HG02852 (cell line): ENCODE data around the gene KRTAP10-4.
"Not testable (repeated sequence)": the region's sequence is repeated elsewhere in the genome, so short reads cannot be mapped to it uniquely, and the experiment has no call there.

Experiments used
- ATAC-seq: cut with Tn5 transposase; IDR thresholded peaks from one replicate; pipeline ENCODE4 v1.9.1; 2021; ENCODE audit warnings: mild to moderate bottlenecking, moderate library complexity; ENCODE audit not compliant: unreplicated experiment

KRTAP10-4 gene

DNA sequence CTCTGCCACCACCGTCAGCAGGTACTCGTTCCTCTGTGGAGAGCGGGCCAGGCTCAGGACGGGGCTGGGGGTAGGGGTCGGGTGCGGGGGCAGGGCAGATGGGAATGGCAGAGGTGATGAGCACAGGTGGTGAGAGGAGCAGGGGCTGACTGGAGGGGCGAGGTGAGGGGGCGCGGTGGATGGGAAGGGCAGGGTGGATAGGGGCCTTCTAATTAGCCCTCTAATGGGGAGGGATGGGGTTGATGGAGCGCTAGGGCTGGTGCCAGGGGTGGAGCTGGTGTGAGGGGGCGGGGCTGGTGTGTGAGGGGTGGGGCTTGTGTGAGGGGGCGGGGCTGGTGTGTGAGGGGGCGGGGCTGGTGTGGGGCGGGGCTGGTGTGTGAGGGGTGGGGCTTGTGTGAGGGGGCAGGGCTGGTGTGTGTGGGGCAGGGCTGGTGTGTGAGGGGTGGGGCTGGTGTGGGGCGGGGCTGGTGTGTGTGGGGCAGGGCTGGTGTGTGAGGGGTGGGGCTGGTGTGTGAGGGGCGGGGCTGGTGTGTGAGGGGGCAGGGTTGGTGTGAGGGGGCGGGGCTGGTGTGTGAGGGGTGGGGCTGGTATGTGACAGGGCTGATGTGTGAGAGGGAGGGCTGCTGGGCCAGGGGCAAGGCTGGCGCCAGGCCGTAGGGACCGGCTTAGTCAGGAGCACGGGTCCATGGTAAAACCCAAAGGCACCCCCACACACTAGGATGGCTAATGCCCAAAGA is 39.5 kb upstream of the KRTAP10-4 start:
- ATAC-seq: no peak

DNA sequence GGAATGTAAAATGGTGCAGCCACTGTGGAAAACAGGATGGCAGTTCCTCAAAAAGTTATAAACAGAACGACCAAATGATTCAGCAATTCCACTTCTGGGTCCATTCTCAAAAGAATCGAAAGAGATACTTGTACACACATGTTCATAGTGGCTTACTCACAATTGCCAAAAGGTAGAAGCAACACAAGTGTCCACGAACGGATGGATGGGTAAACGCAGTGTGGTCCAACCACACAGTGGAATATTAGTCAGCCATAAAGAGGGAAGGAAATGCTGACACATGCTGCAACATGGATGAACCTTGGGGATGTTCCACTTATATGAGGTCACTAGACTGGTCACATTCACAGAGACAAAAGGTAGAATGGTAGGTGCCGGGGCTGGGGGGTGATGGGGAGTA is 38.8 kb upstream of the KRTAP10-4 start:
- no peak for ATAC-seq

DNA sequence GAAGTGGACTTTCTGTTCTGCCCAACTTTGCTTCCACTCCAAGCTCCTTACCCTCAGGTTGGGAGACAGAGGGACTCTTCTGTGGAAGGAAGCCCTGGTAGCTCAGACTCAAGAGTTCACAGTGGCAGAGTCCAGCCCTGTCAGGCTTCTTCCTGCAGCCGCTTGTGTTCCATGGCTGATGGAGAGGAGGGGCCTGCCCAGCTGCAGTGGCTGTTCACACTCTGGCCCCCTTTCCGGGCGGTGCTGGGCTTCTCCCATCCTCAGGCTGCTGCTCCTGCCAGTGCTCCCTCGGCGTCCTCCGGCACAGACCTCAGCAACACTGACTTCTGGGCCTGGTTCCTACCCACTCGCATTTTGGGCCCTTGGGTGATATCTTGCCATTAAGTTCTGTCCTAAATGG is 37.6 kb upstream of the KRTAP10-4 start:
- ATAC-seq: no peak

DNA sequence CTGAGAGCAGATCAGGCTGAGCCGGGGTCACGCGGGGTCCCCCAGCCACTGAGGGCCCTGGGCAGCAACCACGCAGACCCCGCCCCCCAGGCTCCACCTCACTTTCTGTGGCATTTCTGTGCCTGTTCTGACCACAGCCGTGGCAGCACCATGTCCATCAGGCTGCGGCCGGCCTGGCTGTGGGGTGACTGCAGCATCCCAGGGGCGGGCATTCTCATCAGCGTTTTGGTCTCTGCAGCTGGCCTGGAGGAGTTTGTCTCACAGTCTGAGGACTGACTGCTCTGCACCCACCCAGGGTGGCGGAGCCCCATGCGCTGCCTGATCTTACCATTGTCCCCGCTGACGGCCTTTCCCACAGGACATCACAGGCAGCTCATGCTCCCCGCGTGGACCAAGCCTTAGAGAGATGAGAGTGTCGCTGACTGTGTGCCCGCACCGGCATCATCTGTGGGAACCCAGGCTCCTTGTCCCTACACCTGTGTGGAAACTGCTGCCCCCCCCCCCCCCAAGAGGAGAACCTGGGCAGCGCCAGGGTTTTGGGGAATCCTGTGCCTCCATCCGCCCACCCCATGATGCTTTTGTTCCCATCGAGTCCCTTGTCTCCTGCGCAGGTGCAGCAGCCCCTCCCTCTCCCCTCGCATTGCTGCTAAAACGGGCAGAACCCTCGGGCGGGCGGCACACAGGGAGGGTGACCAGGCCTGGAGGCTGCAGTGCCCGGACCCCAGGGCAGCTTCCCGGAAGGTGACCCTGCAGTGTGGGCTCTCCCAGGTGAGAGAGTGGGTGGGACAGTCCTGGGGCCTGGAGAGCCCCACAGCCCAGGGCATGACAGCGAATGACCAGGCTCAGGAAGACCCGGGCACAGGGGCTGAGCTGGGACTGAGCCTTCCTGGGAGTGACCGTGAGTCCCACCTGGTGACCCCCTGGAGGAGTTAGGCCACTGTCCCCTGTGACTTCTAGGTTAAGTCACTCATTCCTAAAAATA is 35.3 kb upstream of the KRTAP10-4 start:
- no peak for ATAC-seq

DNA sequence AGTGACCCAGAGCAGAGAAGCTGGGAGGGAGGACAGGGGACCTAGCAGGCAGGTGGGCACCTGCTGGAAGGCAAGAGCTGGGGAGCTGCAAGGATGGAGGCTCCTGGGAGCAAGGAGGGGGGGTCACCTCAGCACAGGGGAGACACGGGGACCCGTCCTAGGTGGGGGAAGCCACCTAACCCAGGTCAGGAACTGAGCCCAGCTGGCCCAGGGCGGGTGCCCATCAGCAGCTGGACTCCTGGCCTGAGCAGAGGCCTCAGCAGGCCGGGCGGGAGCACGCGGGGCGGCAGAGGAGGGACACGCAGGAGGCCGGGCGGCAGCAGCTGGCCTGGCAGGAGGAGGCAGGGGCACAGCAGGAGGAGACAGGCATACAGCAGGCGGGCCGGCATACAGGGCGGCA is 34.5 kb upstream of the KRTAP10-4 start:
- ATAC-seq: no peak

DNA sequence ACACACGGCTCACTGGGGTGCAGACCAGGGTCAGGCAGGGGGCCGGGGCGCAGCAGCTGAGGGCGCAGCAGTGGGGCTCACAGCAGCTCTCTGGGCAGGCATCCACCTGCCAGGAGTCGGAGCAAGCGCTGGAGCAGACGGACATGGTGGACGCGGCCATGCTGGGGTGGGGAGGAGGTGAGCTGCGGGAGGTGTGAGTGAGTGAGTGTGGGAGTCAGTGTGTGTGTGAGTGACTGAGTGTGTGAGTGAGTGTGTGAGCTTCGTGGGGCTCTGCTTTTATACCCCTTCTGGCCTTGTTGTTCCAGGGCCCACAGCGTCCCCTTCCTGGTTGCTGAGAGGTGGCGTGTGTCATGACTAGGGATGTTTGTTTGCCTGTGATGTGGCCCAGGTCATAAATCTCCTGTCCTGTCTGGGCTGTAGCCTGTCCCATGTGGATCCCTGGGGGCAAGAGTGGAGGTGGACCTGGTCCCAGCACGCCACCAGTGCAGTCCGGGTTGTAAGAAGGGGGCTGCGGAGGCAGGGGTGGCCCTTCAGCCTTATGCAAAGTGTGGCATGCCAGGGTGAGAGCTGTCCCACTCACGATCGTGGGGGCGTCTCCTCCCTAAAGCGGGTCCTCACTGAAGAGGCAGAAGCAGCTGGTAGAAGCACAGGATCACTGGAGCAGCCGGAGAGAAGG is 33.4 kb upstream of the KRTAP10-4 start, which contains the start of gene KRTAP10-1:
KRTAP10-1 (minus strand) TSS at position 205 of the 676 bp plus-strand sequence; CDS start at position 160, 45 bp downstream.
- no peak for ATAC-seq

DNA sequence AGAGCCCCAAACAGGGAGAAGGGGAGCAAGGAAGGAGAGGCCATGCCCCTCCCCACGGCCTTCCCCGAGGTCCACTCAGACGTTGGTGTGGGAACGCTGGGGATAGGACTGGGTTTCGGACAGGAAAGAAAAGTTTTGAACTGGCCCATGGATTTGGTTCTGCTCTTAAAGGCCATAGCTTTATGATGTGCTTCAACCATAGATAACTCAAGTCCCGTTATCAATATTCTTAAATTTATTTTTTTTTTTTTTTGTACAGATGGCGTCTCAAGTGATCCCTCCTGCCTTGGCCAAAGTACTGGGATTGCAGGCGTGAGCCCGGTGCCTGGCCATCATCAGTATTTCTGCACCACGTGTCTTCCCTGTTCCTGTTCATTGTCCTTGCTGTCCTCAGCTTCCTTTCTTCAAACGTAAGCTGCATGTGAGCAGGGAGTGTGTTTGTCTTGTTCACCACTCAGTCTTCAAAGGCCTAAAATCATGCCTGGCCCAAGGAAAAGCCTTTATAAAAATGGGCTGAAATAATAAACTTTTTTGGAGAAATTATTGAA is 32.7 kb upstream of the KRTAP10-4 start:
- ATAC-seq: no peak

DNA sequence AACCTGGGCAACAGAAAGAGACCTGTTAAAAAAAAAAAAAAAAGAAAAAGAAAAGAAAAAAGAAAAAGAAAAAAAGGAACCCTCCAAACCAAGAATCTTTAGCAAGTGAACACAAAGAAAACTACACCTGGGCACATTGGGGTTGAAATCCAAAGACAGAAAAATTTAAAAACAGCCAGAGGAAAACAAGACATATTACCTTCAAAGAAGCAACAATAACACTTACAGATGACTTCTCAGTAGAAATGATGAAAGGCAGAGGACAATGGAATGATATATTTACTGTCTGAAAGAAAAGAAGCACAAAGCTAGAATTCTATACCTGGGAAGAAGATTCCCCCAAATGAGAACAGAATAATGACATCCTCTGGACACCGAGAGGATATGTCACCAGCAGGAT is 30.8 kb upstream of the KRTAP10-4 start:
- no peak for ATAC-seq

DNA sequence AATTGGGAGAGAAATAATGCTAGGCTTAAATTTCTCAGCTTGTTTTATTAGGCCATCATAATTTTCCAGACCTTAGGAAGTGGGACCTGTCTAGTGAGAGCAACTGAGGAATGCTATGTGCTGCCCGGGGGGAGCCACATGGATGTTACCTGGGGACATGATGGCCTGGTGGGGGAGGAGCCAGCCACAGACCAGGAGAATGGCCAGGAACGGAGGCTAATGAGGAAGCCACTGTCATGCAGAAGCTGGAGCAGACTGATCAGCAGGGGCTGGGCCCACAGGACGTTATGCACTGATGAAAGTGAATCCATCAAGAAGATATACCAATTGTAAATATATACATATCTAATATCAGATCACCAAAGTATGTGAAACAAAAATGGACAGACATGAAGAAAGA is 29.0 kb upstream of the KRTAP10-4 start:
- ATAC-seq: no peak

DNA sequence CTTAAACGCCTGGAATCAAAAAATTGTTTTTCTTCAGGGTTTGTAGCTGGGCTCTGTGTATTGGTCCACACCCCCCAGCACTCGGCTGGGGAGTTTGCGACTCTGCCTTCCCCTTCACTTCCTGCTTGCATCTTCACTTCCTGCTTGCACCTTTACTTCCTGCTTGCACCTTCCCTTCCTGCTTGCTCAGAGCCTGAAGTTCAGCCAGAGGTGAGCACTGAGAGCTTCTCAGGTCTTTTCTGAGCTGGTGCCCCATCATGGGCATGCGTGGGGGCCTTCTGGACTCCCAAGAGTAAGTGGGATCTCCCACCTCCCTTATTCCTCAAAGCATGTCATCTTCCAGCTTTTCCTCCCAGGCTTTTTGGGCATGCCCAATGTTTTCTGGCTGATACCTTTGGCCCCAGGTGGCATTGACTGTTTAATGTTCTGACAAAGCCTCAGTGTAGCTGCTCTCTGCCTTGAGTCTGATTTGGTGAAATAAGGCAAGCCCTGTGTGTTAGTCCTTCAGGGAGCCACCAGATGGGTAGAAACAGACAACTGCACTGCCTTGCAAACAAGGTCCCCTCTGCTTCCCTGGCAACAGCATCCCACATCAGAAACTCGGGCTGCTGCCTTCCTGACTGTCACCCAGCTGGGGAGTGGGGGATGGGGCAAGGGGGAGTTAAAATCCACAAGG is 25.7 kb upstream of the KRTAP10-4 start:
- ATAC-seq: no peak

DNA sequence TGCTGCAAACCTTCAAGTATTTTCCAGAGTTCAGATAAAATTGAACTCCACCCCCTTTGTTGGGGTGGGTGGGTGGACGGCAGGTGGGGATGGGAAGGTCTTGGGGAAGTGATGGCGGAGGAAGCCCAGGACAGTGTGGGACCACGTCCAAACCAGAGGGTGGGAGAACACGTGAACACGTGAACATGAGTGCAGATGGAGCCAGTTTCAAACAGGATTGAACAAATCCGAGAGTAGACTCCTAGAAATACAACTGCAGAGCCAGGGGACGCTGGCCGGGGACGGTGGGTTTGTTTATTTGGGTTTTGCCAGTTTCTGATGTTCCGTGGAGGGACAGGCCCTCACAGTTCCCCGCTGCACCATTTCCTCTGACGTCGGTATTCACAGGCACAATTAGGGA is 25.1 kb upstream of the KRTAP10-4 start:
- ATAC-seq: no peak

DNA sequence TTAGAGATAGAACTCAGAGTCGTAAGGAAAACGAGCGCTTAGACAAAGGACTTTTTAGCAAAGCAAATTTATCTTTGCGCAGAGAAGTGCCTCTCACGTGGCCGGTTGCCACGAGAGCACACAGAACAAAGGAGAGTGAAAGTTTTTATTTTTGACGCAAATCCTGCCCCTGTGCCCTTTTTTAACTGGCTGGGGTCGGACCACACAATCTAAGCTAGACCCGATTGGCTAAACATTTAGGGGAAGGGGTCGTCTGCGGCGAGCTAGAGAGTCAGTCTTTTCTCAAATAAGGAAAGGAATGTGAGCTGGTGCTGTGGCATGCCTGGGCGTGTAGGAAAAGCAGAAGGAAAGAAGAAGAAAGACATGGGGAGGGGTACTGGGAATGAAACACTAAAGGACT is 24.6 kb upstream of the KRTAP10-4 start:
- ATAC-seq: no peak

DNA sequence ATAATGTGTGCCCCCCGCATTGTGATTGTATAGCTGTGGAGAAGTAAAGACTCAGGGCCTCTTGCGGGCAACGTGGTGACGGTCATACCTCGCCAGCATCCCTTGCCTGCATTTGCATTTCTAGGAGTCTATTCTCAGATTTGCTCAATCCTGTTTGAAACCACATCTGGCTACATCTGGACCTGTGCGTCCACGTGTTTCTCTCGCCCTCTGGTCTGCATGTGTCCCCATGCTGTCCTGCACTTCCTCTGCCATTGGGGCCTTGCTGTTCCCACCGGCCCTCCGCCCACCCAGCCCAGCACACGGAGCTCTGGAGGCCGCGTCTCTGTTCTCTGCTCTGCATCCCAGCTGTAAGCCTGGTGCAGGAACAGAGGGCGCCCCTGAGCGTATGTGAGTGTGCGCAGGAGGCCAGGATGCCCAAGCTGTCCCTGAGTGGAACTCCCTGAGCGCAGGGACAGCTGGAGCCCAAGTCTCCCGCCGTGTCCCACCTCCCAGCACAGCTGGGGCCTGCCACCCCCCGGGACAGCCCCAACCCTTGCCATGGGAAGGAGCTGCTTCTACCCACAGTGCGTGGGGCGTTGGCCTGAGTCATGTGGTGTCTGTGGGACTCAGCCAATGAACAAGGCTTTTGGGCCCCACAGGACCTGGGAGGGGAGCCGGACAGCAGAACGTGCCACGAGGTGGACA is 23.9 kb upstream of the KRTAP10-4 start:
- no peak for ATAC-seq

DNA sequence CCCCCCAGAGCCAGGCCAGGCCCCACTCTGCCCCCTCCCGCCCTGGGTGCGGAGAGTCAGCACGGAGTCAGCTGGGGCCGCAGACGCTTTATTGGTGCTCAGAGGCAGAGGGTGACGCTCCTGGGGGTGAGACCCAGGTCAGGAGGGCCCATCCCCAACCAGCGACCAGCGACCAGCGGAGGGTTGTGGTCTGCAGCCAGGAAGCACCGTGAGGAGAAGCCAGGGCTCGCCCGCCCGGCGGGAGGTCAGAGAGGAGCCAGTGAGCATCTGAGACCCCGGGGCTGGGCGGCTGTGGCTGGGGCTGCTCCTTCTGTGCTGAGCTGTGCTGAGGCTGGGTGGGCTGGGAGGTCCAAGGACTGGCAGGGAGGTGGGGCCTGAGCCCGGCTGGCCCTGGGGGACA is 23.2 kb upstream of the KRTAP10-4 start:
- not testable (repeated sequence) for ATAC-seq

DNA sequence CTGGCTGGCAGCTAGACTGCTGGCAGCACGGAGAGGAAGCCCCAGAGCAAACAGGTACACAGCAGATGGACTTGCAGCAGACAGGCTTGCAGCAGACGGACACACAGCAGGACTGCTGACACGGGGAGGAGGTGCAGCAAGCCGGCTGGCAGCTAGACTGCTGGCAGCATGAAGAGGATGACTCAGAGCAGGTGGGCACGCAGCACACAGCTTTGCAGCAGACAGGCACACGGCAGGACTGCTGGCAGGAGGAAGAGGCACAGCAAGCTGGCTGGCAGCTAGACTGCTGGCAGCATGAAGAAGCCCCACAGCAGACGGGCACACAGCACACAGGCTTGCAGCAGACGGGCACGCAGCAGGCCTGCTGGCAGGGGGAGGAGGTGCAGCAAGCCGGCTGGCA is 22.7 kb upstream of the KRTAP10-4 start:
- no peak for ATAC-seq

DNA sequence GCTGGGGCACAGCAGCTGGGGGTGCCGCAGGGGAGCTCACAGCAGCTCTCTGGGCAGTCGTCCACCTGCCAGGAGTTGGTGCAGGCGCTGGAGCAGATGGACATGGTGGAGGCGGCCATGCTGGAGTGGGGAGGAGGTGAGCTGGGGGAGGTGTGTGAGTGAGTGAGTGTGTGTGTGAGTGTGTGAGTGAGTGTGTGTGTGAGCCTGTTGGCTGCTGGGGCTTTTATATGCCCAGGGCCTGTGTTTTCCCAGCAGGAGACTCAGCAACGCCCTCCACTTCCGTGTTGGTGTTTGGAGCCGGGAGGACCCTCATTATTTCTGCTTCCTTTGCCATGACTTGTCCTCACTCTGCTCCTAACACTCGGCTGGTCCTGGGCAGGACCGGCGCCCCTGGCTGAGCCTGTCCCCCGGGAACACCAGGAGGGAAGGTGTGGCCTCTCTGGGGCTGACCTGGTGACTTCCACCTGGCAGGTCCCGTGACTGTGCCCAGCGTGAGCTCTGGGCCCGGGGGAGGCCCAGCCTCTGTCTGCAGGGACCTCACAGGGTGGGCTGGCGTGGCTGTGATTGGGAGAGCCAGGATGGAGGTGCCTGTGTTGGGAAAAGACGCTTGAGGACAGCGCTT is 22.1 kb upstream of the KRTAP10-4 start, which contains the start of gene KRTAP10-2:
KRTAP10-2 (minus strand) TSS at position 166 of the 622 bp plus-strand sequence; CDS start at position 119, 47 bp downstream.
- ATAC-seq: no peak

DNA sequence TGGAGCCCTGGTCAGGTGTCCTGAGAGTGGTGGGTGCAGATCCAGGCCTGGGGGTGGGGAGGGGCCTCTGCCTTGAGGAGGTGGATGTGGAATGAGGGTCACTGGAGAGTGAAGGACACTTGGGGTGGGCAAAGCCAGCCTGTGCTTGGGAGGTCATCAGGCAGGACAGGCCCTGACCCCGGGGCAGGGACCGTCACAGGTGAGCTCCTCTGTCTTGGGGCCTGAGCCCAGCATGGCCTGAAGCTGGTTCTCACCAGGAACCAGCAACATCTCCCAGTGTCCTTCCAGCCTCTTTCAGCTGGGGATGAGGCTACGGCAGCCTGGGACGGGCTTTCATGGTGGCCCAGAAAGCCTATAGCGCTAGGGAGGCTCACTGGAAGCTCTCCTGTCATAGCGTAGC is 21.4 kb upstream of the KRTAP10-4 start:
- no peak for ATAC-seq

DNA sequence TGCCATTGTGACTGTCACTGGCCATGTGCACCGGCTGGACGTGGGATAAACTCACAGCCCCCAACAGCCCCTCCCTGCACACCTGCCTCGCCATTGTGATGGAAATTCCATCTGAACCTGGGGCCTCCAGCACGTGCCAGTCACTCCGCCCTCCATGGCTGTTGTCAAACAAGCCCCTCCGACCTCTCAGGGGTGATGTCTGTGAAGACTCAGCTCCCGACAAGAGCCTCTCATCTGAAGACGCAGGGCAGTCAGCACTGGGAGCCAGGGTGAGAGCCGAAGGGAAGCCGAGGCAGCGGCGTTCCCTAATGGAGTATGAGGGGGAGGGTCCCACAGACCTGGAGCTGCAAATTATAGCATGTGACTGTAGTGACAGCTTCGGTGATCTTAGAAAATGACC is 20.8 kb upstream of the KRTAP10-4 start:
- ATAC-seq: no peak

DNA sequence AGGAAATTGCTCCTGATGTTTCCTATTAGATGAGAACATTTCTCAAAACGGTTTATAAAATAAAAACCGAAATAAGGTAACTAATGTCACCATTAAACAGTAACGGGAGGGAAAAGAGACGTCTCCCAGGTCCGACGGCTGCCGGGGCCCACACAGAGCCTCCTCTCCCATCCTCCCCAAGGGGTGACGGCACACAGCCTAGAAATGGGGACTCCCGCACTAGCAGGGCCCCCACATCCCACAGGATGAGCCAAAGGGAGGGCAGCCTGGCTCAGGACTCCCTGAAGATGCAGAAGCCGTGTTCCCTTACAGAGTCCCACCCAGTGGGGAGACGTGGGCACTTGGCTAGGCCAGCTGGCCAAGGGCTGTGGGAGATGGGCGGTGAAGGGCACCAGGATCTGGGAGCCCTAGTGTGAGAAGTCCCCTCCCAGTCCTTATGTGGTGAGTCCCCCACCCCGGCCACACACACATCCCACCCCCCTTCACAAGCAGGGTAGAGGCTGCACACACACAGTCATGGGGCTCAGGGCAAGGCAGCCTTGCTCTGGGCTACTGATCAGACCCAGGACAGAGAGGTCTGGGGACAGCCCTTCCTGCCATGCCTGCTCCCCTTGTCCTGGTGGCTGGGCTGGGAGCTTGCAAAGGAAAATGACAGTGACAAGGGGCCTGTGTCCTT is 18.2 kb upstream of the KRTAP10-4 start:
- no peak for ATAC-seq
